GM23248 (cell line): ENCODE data around the gene MYOM1. TPM values are rescaled to one million over a fixed set of nuclear protein-coding genes. Genes with fewer than 3 reads are reported as not detected.

Experiments used
- DNase-seq: peaks from one replicate; pipeline ENCODE4 v3.0.0-alpha.2; 2015
- H2AFZ ChIP-seq: fragments of 200-600 bp; sonication (generic); 2 replicates; pipeline ENCODE4 v1.6.1; 2016; ENCODE audit warnings: antibody characterized with exemption
- H3F3A ChIP-seq: fragments of 200-600 bp; sonication (generic); 2 replicates; pipeline ENCODE4 v1.6.1; 2016; ENCODE audit warnings: mild to moderate bottlenecking, antibody characterized with exemption, mixed run types; ENCODE audit not compliant: insufficient read depth
- H3K27ac ChIP-seq: fragments of 200-600 bp; sonication (generic); 2 replicates; pipeline ENCODE4 v1.5.1; 2016; ENCODE audit warnings: mild to moderate bottlenecking
- H3K27me3 ChIP-seq: fragments of 200-600 bp; sonication (generic); replicated peaks from 2 replicates; pipeline ENCODE4 v1.6.1; 2016; ENCODE audit warnings: mild to moderate bottlenecking; ENCODE audit not compliant: insufficient read depth
- H3K36me3 ChIP-seq: fragments of 200-600 bp; sonication (generic); 2 replicates; pipeline ENCODE4 v1.6.1; 2016; ENCODE audit warnings: low read depth, mild to moderate bottlenecking
- H3K4me1 ChIP-seq: fragments of 200-600 bp; sonication (generic); 2 replicates; pipeline ENCODE4 v1.6.1; 2016; ENCODE audit warnings: mild to moderate bottlenecking; ENCODE audit not compliant: insufficient read depth
- H3K4me2 ChIP-seq: fragments of 200-600 bp; sonication (generic); one replicate; pipeline ENCODE4 v1.6.1; 2016; ENCODE audit warnings: mild to moderate bottlenecking; ENCODE audit not compliant: unreplicated experiment
- H3K4me3 ChIP-seq: fragments of 200-600 bp; sonication (generic); 2 replicates; pipeline ENCODE4 v1.5.1; 2016; ENCODE audit warnings: mild to moderate bottlenecking
- H3K79me2 ChIP-seq: fragments of 200-600 bp; sonication (generic); 2 replicates; pipeline ENCODE4 v1.6.1; 2016; ENCODE audit warnings: mild to moderate bottlenecking; ENCODE audit not compliant: insufficient read depth
- H3K9ac ChIP-seq: fragments of 200-600 bp; sonication (generic); 2 replicates; pipeline ENCODE4 v1.6.1; 2016; ENCODE audit warnings: mild to moderate bottlenecking
- H3K9me2 ChIP-seq: fragments of 200-600 bp; sonication (generic); 2 replicates; pipeline ENCODE4 v1.6.1; 2016; ENCODE audit warnings: mixed run types, mild to moderate bottlenecking, moderate library complexity; ENCODE audit not compliant: insufficient read depth
- H3K9me3 ChIP-seq: fragments of 200-600 bp; sonication (generic); one replicate; pipeline ENCODE4 v1.6.1; 2017; ENCODE audit warnings: low read depth
- H4K20me1 ChIP-seq: fragments of 200-600 bp; sonication (generic); 2 replicates; pipeline ENCODE4 v1.6.0; 2016; ENCODE audit not compliant: insufficient read depth
- EZH2 ChIP-seq: fragments of 200-600 bp; sonication (generic); IDR thresholded peaks from 2 replicates; pipeline ENCODE4 v1.6.1; 2018; ENCODE audit warnings: antibody characterized with exemption, mild to moderate bottlenecking; ENCODE audit not compliant: insufficient read depth, poor library complexity, severe bottlenecking
- EZH2phosphoT487 ChIP-seq: fragments of 200-600 bp; sonication (generic); IDR thresholded peaks from 2 replicates; pipeline ENCODE4 v1.6.1; 2018; ENCODE audit warnings: antibody characterized with exemption, moderate library complexity, mild to moderate bottlenecking, low read depth; ENCODE audit not compliant: insufficient read depth
- WGBS, 2 experiments: methylation state at CpG; one replicate each; pipeline ENCODE4 v1.1.6; 2015 to 2017; ENCODE audit warnings: low lambda C conversion rate in 2 of 2, low coverage in 1 of 2; ENCODE audit errors: missing lambda C conversion rate in 2 of 2; 5-methylcytosine and 5-hydroxymethylcytosine counted together
- in situ Hi-C: fragments of 300-500 bp; cut with MboI; formaldehyde crosslinking; loops from 2 replicates; pipeline ENCODE4 v1.15.0; 2020
- polyA plus RNA-seq: library from polyadenylated mRNA; unstranded; fragments of >200 nt; fragmentation: Nextera tagmentation; extraction: Ambion mirVana; gene quantifications from 2 replicates; pipeline ENCODE4 v1.2.1, GENCODE V29; 2016
- total RNA-seq: library from RNA; depleted of rRNA; stranded (reverse); fragments of >200 nt; shearing (Covaris generic); gene quantifications from 2 replicates; pipeline ENCODE4 v1.2.3, GENCODE V29; 2014

MYOM1 gene
- total and polyA plus RNA-seq, 2 experiments from 2014 or later: 0.64 to 0.65 TPM

DNA sequence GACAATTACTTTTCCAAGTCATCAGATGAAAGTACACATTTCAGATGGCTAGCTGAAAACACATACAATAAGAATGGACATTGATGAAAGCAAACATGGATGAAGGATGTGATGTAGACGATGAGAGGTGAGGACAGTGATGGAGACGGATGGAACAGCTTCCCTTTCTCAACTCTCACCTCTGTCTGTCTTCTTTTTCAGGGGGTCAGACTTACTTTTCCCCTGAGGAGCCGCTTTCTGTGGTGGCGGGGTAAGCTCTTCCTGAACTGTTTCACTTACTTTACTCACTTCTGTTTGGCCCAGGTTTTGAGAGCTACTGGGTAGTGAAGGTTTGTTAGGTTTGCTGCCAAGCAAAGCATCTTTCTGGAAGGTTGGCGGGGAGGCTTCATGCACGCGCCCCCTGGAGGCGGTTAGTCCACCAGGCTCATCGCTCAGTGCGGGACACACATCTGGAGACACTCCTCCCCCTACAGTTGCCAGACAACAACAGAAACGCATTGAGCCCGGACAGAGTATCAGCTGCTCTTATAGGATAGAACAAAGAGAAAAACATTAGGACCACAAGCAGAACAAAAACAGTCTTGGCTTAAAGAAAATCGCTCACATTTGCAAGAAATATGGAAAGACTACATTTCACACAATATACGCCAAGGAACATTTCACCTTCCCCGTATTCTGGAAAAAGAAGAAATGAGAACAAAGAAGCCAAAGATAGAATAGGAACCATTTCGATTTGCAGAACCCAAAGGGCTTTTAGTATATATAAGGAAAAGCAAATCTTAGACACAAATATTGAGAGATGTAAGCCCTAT is 90.5 kb downstream of the MYOM1 start:
- H3K4me2 ChIP-seq: no peak overlapping the region
- 22 to 25% methylated on average over 16 of the region's 16 CpGs for whole genome bisulfite sequencing, 2 experiments
- in situ Hi-C loops: no loop called here

DNA sequence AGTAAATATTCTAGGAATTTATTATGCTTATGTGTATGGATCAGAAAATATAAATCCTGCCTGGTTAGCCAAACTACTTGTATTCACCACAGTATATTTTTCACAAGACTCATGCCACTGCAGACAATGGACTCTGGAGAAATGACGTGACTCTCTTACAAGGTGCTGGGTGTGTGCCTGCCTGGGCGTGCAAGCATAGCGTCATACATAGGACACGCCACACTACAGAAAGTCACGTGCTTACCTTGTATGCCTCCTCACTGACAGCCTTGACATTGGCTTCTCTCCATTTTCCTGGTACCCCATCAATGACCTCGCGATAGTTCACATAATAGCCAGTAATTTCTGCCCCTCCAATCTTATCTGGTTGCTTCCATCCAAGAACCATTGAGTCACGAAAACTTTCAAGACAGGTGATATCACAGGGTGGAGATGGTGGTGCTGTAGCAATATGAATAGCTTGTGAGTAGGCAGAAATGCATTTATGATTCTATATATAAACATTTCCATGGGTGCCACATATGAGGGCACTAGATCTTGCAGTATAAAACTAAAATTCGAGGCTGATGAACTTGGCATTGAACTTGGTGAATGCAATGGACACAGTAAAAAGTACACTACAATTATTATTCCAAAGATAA is 93.2 kb downstream of the MYOM1 start:
- 85 to 87% methylated on average over 9 of the region's 9 CpGs for WGBS, 2 experiments
- Histone ChIP-seq H3K4me2 (no peak overlapping the region), H3K36me3 (no peaks in the 10 kb centered on the region), H4K20me1 (no peaks in the 10 kb centered on the region), H3K9me2 (no peaks in the 10 kb centered on the region), H3K9ac (no peak overlapping the region), H3K27me3 (no peaks in the 10 kb centered on the region), H3K4me3 (no peak overlapping the region), H3K9me3 (no peaks in the 10 kb centered on the region), H3K4me1 (no peaks in the 10 kb centered on the region; the same call in 1 of the 2 replicates), H3K79me2 (no peaks in the 10 kb centered on the region), H3F3A (no peaks in the 10 kb centered on the region), H3K27ac (no peak overlapping the region), H2AFZ (no peak overlapping the region)
- TF ChIP-seq EZH2 (no peak), EZH2phosphoT487 (no peak)
- in situ Hi-C loops: no loop called here
- DNase-seq: no peak

More for the DNA sequence above, 90.5 kb downstream of the MYOM1 start:
- Histone ChIP-seq H3K9me3 (no peaks in the 10 kb centered on the region), H3K9ac (no peak overlapping the region), H3K27ac (no peak overlapping the region), H3K79me2 (no peaks in the 10 kb centered on the region), H2AFZ (no peak overlapping the region), H3F3A (no peaks in the 10 kb centered on the region), H3K4me3 (no peak overlapping the region), H4K20me1 (no peaks in the 10 kb centered on the region), H3K4me1 (no peaks in the 10 kb centered on the region; the same call in 1 of the 2 replicates), H3K9me2 (no peaks in the 10 kb centered on the region), H3K27me3 (no peaks in the 10 kb centered on the region), H3K36me3 (no peaks in the 10 kb centered on the region)
- peak; percentile 93 for DNase-seq
- no peak for TF ChIP-seq EZH2
- TF ChIP-seq EZH2phosphoT487: no peak

DNA sequence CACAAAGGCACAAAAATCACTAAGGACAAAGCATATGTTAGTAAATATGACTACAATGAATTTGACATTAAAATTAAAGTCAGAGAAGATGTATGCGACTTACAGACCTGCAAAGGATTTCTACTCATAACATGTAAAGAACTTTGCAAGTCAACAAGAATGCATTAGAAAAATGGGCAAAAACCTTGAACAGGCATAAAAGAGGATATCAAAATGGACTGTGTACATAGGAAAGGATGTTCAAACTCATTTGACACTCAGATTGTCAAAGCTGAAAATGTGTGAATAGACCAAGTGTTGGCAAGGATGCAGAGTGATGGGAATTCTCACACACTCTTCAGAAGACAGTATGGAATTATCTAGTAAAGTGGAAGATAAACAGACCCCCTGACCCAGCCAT is 94.9 kb downstream of the MYOM1 start:
- Histone ChIP-seq H3K4me3 (no peak overlapping the region), H3K9me2 (no peaks in the 10 kb centered on the region), H3K27me3 (no peaks in the 10 kb centered on the region), H3F3A (no peaks in the 10 kb centered on the region), H4K20me1 (no peaks in the 10 kb centered on the region), H3K9me3 (no peaks in the 10 kb centered on the region), H3K27ac (no peak overlapping the region), H3K36me3 (no peaks in the 10 kb centered on the region), H3K79me2 (no peaks in the 10 kb centered on the region), H3K9ac (no peak overlapping the region), H3K4me2 (no peak overlapping the region), H3K4me1 (no peaks in the 10 kb centered on the region; the same call in 1 of the 2 replicates), H2AFZ (no peak overlapping the region)
- 94 to 100% methylated on average over 1 of the region's 1 CpG for WGBS, 2 experiments
- no peak for DNase-seq
- no peak for TF ChIP-seq EZH2phosphoT487
- TF ChIP-seq EZH2: no peak
- in situ Hi-C loops: no loop called here

DNA sequence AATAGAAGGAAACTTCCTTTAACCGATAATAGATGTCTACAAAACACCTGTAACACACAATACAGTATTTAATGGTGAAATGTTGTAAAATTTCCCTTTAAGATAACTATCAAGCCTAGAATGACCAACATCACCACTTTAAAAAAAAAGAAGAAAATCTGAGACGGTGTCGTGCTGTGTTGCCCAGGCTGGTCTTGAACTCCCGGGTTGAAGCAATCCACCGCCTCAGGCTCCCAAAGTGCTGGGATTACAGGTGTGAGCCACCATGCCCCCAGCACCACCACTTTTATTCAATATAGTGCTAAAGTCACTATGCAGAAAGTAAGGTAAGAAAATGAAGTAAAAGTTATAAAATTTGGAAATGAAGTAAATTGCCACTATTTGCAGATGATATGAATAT is 96.9 kb downstream of the MYOM1 start:
- in situ Hi-C loops: no loop called here
- no peaks in the 10 kb centered on the region for H3K36me3 ChIP-seq
- no peaks in the 10 kb centered on the region for H3K9me3 ChIP-seq
- H3F3A ChIP-seq: no peaks in the 10 kb centered on the region
- H3K4me3 ChIP-seq: no peak overlapping the region
- H3K27me3 ChIP-seq: no peaks in the 10 kb centered on the region
- no peak for DNase-seq
- no peak overlapping the region for H2AFZ ChIP-seq
- no peaks in the 10 kb centered on the region for H3K9me2 ChIP-seq
- H3K79me2 ChIP-seq: no peaks in the 10 kb centered on the region
- no peak overlapping the region for H3K4me2 ChIP-seq
- H3K4me1 ChIP-seq: no peaks in the 10 kb centered on the region
- 94 to 99% methylated on average over 5 of the region's 5 CpGs for WGBS, 2 experiments
- TF ChIP-seq EZH2: no peak
- TF ChIP-seq EZH2phosphoT487: no peak
- no peaks in the 10 kb centered on the region for H4K20me1 ChIP-seq
- H3K27ac ChIP-seq: no peak overlapping the region
- H3K9ac ChIP-seq: no peak overlapping the region
